Measurements from ENCODE around the gene CRACR2A.

The CRACR2A gene

DNA sequence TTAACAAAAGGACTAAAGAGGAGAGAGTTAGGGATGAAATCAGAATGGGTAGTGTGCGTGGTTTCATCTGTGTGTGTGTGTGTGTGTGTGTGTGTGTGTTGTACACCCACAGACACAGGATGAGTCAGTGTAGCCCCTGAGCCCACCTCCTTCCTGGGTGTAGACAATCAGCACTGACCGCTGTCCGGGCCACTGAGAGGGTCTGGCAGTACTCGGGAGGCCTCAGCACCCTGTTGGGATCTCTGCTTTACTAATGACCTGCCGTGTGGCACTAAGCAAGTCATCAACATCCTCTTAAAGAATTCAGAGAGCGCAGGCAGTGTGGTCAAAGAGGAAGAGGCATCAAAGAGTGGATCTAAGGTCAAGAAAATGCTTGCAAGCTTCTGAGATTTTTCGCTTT is 149.3 kb downstream of the CRACR2A start:
- H3K9me3 ChIP-seq = no peaks in the 10 kb centered on the region
- TF ChIP-seq, protein P1, sequence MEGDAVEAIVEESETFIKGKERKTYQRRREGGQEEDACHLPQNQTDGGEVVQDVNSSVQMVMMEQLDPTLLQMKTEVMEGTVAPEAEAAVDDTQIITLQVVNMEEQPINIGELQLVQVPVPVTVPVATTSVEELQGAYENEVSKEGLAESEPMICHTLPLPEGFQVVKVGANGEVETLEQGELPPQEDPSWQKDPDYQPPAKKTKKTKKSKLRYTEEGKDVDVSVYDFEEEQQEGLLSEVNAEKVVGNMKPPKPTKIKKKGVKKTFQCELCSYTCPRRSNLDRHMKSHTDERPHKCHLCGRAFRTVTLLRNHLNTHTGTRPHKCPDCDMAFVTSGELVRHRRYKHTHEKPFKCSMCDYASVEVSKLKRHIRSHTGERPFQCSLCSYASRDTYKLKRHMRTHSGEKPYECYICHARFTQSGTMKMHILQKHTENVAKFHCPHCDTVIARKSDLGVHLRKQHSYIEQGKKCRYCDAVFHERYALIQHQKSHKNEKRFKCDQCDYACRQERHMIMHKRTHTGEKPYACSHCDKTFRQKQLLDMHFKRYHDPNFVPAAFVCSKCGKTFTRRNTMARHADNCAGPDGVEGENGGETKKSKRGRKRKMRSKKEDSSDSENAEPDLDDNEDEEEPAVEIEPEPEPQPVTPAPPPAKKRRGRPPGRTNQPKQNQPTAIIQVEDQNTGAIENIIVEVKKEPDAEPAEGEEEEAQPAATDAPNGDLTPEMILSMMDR (IDR thresholded peaks at IDR 0.05) = no peak
- H3K4me3 ChIP-seq (ENCODE audit: low read depth in 1 of 2, low read length in 1 of 2) = no peak overlapping the region
- peaks cover 16% of the 10 kb centered on the region for H3K36me3 ChIP-seq
- no peak overlapping the region for H3K27ac ChIP-seq
- no peaks in the 10 kb centered on the region for H3K4me1 ChIP-seq (ENCODE audit: control insufficient read depth in 1 of 2, insufficient read depth in 1 of 2, low read depth in 1 of 2, low read length in 1 of 2)
- H3K27me3 ChIP-seq = peaks cover 37% of the 10 kb centered on the region

DNA sequence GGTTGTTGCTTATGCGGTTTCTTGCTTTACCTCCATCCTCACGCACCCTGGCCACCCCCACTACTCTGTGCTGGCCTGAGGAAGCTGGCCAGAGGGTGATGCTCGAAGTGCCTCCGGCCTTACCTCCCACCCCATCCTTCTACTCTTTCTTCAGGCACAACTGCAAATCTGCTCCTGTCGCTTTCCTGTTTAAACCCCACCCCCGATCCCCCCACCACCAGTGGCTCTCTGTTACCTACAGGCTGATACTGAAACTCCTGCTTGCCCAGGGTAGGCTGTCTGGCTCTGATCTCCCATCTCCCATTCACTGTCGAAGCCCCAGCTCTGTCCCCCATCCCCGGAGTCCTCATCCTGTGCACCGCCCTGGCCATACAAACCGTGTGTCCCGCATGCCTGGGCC is 150.4 kb downstream of the CRACR2A start:
- Histone ChIP-seq H3K9me3 (no peaks in the 10 kb centered on the region), H3K27ac (no peak overlapping the region), H3K4me3 (ENCODE audit: low read depth in 1 of 2, low read length in 1 of 2) (no peak overlapping the region), H3K4me1 (ENCODE audit: control insufficient read depth in 1 of 2, insufficient read depth in 1 of 2, low read depth in 1 of 2, low read length in 1 of 2) (no peaks in the 10 kb centered on the region), H3K36me3 (peaks cover 5% of the 10 kb centered on the region), H3K27me3 (peaks cover 37% of the 10 kb centered on the region)
- TF ChIP-seq, protein P1 (IDR thresholded peaks at IDR 0.05) = no peak

DNA sequence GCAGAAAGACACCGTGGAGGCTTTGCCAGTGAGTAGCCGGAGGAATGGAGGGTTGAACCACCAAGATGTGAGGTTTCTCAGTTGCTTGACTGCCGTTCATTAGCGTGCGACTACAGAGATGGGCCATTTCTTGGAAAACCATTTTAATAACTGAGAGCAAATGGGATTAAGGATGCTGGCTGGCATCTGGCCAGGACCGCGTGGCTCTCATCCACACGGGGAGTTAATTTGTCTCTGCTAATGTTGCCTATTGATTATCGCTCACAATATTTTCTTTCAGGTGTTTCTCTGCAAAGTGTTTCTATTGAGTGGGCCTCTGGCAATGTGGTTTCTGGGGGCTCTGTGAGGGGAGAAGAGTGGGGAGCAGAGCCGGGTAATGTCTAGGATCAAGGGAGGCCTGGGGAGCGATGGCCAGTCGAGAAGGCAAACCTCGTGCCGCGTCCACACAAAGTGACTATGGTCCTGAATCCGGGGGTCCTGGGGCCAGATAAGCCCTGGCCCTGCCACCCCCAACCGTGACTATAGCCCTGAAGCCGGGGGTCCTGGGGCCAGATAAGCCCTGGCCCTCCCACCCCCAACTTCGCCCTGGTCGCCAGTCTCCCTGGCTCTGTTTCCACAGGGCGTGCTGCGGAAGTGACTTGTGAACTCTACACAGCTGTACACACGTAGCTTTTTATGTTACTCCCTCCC is 151.3 kb downstream of the CRACR2A start:
- TF ChIP-seq, protein P1 (IDR thresholded peaks at IDR 0.05) = no peak
- H3K36me3 ChIP-seq = no peaks in the 10 kb centered on the region
- H3K4me3 ChIP-seq (ENCODE audit: low read depth in 1 of 2, low read length in 1 of 2) = no peak overlapping the region
- H3K4me1 ChIP-seq (ENCODE audit: control insufficient read depth in 1 of 2, insufficient read depth in 1 of 2, low read depth in 1 of 2, low read length in 1 of 2) = no peaks in the 10 kb centered on the region
- H3K27ac ChIP-seq = no peak overlapping the region
- peaks cover 37% of the 10 kb centered on the region for H3K27me3 ChIP-seq
- no peaks in the 10 kb centered on the region for H3K9me3 ChIP-seq

DNA sequence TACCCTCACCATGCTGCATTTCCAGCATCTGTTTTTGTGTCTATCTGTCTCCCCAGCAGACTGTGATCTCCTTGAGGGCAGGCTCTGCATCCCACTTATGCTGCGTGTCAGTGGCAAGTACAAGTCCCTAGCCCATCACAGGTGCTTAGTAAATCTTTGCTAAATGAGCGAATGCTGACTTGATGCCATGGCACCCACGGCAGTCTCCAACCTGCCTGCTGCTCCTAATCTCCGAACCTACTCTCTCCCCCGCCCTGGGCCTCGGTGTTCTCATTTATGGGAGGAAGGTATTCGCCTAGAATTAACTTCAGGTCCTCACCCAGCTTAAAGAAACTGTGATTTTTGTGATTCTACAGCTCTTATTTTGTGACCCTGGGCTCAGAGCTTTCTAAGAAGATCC is 152.0 kb downstream of the CRACR2A start:
- Histone ChIP-seq H3K27ac (no peak overlapping the region), H3K4me3 (ENCODE audit: low read depth in 1 of 2, low read length in 1 of 2) (no peak overlapping the region), H3K27me3 (peaks cover 33% of the 10 kb centered on the region), H3K4me1 (ENCODE audit: control insufficient read depth in 1 of 2, insufficient read depth in 1 of 2, low read depth in 1 of 2, low read length in 1 of 2) (no peaks in the 10 kb centered on the region), H3K9me3 (no peaks in the 10 kb centered on the region), H3K36me3 (no peaks in the 10 kb centered on the region)
- TF ChIP-seq, protein P1 (IDR thresholded peaks at IDR 0.05) = no peak

DNA sequence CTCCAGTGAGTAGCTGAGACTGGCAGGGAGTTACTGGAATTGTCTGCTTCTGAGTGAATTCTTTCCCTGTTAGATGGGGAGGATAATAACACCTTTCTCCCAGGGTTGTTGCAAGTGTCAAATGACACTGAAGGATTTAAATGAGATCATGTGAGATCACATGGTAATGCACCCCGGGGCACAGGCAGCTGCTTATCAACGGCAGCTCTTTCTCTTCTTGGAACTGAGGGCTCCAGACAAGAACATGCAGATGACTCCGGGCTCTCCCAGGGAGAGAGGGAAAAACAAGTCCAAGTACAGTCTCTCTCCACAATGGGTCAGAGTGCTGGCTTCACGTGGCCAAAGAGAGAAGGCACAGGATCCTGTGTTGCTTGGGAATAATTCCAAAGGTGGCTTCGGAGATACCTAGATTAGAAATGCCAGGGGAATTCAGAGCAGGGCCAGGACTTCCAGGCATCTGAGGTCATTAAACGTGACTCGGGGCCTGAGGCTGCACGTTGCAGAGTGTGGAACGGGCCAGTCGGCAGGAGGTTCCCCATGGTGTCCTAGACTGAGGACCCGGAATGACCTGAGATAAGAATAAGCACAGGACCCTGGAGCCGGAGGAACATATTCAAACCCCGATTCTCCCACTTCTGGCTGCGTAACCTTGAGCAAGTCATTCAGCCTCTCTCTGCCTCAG is 152.7 kb downstream of the CRACR2A start:
- H3K4me1 ChIP-seq (ENCODE audit: control insufficient read depth in 1 of 2, insufficient read depth in 1 of 2, low read depth in 1 of 2, low read length in 1 of 2) = no peaks in the 10 kb centered on the region
- H3K27me3 ChIP-seq = peaks cover 26% of the 10 kb centered on the region
- TF ChIP-seq, protein P1 (IDR thresholded peaks at IDR 0.05) = no peak
- no peak overlapping the region for H3K27ac ChIP-seq
- no peaks in the 10 kb centered on the region for H3K36me3 ChIP-seq
- H3K9me3 ChIP-seq = no peaks in the 10 kb centered on the region
- no peak overlapping the region for H3K4me3 ChIP-seq (ENCODE audit: low read depth in 1 of 2, low read length in 1 of 2)
